Measurements from ENCODE around the gene CLEC19A.
"Not testable (repeated sequence)": the region's sequence is repeated elsewhere in the genome, so short reads cannot be mapped to it uniquely, and the experiment has no call there.

CLEC19A gene

DNA sequence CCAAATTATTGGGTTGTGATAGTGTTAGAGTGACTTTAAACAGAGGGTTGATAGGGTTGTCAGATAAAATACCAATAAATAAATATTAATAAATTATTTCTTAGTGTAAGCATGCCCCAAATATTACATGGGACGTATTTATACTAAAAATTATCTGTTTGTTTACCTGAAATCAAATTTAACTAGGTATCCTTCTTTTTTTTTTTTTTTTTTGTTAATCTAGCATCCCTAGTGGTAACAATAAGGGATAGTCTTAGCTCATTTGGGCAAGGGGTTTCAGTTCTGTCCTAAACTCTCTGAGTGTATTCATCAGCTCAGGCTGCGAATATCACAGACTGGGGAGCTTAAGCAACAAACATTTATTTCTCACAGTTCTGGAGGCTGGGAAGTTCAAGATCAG lies 1.3 kb downstream of the CLEC19A start:
- no peak for DNase-seq (ENCODE audit: low spot score)

DNA sequence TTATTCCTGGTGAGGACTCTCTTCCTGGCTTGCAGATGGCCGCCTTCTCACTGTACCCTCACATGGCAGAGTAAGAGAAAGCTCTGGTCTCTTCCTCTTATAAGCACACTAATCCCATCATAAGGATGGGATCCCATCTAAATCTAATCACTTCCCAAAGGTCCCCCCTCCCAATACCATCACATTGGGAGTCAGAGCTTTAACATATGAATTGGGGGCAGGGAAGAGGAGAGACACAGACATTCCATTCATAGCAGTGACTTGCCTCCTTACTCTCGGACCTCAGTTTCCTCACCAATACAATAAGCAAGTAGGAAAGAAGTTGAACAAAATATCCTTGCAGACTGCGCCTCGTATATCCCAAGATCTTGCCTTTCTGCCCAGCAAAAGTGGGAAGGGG lies 1.7 kb downstream of the CLEC19A start:
- no peak for DNase-seq (ENCODE audit: low spot score)

DNA sequence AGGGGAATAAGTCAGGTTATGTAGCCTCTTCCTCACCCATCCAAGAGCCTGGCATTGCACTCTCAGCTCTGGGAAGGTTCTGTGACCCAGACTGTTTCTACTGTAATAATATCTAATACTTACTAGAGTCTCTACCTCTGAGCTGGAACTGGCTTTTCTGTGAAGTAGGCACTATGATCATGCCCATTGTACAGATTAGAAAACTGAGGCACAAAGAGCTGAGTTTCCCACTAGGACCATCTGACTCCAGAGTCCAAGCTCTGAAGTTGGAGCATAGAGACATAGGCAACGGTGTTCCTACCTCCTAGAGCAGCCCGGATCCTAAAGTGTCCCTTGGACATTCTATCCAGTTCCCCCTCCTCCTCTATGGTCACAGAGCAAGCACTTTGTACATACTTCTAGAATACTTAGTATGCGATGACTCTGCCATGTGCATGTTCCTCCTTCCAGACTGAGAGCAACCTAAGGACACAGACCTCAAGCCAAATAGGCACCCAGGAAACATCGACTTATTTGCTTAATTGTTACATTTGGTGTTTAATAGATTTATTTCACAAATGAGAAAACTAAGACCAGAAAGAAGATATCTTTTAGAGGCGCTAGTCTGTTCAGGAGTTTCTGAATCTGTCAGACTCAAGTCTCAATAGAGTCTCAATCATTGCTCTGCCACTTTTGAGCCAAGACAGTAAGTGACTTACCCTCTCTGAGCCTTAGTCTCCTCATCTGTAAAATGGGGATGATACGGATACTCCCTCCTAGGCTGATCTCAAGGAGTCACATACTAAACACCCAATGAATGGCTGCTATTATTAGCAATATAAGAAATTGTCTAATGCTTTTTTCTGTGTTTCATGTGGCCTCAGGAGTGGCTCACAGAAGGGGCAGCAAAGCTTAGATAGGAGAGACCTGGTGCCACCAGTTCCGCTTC lies 3.6 kb downstream of the CLEC19A start:
- no peak for DNase-seq (ENCODE audit: low spot score)

DNA sequence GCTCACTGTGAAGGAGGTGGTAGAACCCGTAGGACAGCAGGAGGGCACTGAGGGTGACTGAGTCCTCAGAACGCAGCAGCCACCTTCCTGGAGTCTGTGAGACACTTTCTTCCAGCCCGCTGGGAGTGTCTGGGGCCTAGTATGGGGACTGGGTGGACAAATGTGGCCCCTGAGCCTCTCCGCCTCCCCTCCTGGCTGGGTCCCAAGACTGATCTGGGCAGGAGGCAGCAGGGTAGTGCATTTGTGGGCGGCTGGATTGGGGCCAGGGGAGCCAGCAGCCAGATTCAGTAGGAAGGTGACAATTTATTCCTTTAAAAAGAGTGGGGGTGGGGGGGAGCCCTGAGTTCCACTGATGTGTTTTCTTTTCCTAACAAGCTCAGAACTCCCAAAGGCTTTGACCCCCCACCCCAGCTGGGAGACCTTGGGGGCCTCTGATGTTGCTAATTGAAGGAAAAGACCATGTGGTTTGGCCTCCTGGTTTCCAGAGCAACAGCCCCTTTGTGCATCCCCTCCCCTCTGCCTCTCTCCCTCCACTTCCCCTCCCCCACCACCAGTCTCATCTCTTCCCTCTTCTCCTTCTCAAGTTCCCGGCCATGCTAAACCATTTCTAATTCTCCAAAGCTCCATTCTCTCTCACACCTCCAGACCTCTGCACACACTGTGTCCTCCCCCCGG lies 4.4 kb downstream of the CLEC19A start:
- no peak for DNase-seq (ENCODE audit: low spot score)

DNA sequence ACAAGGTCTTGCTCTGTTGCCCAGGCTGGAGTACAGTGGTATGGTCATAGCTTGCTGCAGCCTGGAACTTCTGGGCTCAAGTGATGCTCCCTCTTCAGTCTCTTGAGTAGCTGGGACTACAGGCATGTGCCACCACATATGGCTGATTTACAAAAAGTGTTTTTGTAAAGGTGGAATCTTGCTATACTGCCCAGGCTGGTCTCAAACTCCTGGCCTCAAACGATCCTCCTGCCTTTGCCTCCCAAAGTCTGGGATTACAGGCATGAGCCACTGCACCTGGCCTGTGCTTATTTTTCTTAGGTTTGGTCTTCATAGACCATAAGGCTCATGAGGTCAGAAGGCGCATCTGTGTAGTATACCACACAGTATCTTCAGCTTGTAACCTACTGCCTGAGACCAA lies 5.3 kb downstream of the CLEC19A start:
- no peak for DNase-seq (ENCODE audit: low spot score)

DNA sequence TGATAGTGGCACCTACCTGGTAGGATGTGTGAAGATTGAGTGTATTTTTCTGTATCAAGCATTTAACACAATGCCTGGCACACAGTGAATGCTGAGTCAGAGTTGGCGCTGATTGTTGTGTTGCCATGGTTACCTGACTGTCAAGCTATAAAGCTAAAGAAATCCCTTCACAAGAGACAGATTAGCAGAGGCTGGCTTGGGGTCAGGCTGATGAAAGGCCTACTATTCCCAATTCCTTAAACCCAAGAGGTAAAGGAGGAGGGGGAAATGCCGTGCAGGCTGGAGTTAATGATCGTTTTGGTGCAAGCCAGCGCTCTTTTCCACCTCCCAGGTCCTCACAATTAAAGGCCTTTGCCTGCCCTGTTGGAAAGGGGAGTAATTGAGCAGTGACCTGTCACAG lies 5.9 kb downstream of the CLEC19A start:
- DNase-seq (ENCODE audit: low spot score), result no peak

DNA sequence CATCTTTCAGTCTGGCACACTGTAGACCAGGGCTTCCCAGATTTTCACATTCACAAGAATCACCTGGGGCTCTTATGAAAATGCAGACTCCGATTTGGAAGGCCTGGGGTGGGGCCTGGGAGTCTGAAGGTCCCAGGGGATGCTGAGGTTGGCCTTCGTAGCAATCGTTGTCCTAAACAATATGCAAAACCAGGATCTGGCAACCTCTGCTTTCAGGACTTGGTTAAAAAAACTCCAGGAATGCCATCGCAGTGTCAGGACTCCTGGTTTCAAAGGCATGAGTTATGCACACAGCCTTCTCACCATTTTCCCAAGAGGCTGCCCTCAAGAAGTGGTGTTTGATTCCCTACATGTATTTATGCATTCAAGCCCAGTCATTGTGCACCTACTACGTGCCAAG lies 6.7 kb downstream of the CLEC19A start:
- no peak for DNase-seq (ENCODE audit: low spot score)

DNA sequence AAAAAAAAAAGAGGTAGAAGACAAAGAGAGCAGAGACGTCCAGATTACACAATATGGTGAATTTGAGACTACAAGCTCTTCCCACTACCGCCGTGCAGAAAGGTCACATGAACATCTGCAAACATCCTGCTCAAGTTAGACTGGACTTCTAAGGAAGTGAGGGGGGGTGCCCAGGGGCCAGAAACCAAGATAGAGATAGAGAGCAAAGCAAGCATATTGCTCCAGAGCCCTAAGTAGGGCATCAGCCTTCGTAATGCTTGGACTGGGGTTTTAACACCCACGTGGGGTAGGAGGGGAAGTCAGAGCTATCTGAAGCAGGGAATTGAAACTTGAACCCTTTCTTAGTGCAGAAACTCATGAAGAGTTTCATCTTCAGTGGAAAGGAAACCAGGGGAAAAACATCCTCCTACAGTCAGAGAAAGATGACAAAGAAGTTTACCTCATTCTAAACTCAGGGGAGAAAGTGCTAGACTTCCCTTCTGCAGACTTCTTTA lies 8.7 kb downstream of the CLEC19A start:
- no peak for DNase-seq (ENCODE audit: low spot score)

DNA sequence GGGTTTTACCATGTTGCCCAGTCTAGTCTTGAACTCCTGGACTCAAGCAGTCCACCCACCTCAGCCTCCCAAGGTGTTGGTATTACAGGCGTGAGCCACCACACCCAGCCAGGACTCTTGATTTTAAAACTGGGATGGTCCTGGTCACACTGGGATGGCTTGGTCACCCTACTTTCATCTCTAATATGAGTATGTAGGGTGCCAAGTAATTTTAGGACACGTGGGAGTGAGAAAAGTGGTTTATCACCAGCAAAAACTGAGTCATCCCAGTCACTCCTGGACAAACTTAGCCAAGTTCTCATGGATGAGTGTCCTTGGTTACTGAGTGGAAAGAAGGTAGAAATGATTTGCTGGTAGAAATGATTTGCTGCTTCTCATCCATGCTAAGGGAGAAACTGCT lies 9.9 kb downstream of the CLEC19A start:
- DNase-seq (ENCODE audit: low spot score), result no peak

DNA sequence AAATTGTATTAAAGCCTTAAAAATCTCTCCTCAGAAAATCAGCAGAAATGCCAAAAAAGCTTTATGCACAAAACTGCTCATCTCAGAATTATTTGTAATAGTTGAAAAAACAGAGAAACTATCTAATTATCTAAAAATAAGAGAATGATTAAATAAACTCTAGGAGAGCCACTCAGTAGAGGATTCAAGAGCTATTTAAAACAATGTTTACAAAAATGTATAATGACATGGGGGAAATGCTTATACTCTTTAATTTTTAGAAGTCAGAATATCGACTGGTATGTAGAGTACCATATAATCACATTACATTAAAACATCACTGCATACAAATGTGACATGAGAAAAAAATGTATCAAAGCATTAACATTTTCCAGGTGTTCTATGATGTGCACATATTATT lies 11.9 kb downstream of the CLEC19A start:
- DNase-seq (ENCODE audit: low spot score), result no peak

DNA sequence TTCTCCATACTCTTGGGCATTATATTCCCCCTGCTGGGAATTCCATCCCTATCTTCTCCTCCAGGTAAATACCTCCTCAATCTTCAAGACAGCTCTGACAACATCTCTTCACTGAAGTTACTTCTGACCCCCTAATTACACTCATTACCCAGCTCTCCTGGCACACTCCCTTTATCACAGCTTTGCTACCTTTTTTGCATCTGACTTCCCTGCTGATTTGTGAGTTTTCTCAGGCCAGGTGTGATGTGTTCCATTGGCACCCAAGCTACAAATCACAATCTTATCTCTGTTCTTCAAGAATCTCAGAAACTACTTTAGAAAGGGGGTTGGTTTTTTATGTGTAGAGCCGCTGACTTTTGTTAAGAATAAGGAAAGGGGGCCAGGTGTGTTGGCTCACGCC lies 14.0 kb downstream of the CLEC19A start:
- no peak for DNase-seq (ENCODE audit: low spot score)

DNA sequence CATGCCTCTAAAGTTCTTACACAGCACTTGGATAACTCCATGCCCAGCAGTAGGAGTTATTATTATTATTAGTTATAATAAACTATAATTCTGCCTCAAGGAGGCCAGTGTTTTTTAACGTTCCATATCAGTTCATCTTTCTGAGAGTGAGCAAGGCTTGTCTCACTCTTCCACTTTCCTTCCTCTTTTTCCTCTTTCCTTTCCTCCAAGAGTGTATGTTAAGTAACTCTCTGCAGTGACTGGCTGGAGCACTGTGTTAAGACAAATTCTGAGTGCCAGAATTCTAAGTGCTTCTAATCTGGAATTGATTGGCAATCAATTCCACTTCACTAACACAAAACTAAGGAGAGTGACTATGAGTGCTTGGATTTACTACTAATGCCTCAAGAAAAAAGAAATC lies 16.4 kb downstream of the CLEC19A start:
- no peak for DNase-seq (ENCODE audit: low spot score)

DNA sequence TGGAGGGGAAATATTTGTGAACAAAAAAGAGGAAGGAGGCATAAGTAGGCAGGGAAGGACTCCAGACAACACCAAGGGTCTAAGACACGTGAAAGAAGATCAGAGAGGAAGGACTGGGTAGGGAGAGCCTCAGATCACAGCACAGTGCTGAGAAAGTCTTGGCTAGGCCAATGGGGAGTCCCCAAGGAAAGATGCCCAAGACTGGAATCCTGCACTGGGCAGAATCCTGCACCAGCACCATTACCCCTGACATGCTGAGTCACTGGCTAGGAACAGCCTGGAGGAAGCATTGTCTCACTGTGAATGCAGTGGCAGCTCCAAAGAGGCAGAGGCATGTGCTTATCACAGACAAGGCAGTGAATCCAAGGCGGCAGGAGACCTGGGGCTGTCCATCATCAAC lies 19.2 kb downstream of the CLEC19A start:
- no peak for DNase-seq (ENCODE audit: low spot score)

DNA sequence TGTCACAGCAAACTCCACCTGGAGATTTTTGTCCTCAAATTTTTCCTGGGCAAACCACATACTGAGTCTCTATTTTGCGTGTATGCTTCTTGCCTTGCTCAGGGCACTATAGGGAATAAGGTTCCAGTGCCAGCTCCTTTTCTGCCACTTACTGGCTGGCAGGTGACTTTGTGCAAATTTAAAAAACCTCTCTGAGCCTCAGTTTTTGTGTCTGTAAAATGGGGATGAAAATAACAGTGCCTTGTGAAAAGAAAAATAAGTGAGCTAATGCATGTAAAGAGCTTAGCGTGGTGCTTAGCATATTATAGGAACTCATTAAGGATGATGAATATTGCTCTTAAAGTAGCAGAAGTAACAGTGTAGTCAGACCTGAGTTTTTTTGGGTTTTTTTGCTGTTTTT lies 19.9 kb downstream of the CLEC19A start:
- no peak for DNase-seq (ENCODE audit: low spot score)

DNA sequence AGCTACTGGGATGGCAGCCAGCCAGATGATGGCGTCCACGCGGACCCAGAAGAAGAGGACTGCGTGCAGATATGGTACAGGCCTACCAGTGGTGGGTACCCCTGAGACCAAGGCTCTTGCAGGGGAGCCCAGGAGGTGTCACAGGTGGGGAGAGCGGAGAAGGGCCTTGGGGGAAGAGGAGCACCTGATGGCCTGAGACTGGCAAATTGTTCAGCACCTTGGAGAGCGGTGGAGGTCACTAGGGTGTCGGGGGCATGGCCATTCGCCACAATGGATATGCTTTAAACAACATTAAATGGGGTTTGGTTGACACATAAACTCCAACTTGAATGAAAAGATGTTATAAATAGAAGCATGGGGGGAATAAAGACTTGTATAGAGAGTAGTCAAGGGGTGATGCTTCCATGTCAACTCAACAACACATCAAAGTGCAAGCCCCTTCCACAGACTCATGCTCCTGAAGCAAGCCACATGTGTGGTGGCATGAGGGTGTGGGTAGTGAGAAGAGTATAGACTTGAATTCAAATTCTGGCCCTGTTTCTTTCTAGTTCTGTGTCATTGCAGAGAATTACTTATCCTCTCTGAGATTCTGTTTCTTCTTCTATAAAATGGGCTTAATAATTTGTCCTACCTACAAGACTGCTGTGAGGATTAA lies 22.2 kb downstream of the CLEC19A start:
- DNase-seq (ENCODE audit: low spot score), result peak; percentile 44

DNA sequence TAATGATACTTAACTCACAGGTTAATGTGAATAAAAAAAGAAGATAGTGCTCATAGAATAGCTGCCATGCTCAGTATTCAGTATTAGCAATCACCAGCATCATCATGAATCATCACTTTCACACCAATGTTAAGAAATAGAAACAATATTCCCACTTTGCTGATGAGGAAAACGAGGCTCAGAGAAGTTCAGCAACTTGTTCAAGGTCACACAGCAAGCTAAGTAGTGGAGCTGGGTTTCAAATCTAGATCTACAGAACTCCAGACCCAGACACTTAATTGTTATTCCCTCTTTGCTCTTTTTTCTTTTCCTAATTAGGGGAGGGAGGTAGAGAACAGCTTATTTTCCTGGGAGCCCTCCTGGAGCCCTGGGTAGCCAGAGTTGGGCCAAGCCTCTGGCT lies 22.9 kb downstream of the CLEC19A start:
- DNase-seq (ENCODE audit: low spot score), result no peak

DNA sequence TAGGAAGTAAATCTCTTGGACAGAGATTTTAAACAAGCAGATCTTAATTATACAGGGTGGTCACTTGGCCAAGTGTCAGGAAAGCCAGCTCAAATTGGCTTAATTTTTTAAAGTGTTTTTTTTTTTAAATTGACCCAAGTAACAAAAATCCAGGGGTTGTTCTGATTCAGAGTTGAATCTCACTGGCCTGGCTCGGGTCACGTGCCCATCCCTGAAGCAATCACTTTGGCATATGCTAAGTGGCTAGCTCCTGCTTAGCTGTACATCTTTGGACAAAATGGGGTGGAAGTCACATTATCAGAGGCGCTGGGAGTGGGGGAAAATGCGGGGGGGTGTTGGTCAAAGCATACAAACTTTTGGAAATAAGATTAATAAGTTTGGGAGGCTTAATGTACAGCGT lies 23.6 kb downstream of the CLEC19A start:
- no peak for DNase-seq (ENCODE audit: low spot score)

DNA sequence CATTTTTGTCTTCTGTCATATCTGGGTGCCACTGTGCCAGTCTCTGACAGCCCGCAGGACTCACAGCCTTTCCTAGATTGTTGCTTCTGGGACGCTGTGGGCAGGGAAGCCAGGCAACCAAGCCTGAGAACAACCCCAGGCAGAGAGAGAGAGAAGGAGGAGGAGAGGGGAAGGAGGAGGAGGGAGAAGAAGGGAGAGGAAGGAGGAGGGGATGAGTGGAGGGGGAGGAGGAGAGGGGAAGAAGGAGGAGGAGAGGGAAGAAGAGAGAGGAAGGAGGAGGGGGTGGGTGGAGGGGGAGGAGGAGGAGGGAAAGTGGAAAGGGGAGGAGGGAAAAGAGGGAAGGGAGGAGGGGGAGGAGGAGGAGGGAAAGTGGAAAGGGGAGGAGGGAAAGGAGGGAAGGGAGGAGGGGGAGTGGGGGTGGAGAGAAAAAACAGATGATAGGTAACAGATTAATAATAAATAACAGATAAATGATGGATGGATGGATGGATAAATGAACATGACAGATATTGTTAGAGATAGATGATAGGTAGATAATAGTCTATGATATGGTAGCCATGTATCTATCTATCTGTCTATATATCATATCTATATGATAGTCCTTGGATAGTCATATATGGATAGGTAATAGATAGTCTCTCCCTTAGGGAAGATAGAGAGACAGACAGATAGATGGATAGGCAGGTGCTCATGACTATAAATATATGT lies 29.3 kb downstream of the CLEC19A start:
- no peak for DNase-seq (ENCODE audit: low spot score)

DNA sequence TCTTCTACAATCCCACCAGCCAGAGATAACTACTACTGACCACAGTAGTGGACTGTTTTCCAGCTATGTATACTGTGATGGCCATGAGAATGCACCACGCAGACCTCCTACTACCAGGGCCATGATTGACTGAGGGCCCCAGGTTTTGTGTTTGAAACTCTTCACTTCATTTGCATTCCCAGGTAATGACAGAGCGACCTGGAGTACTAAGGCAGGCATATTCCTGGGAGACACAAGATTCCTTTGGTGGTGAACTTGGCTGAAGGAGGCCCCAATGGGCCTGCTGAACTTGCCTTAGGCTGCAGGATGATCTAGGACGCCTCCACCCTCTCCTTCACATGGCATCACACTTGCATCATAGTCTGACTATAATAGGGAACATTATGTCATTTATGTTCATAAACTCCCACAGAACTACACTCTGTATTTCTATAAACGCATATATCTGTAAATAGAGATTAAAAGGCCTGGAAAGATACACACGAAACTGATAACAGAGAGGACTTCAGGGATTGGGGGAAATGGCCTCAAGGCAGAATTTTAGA lies 30.4 kb downstream of the CLEC19A start:
- DNase-seq (ENCODE audit: low spot score), result no peak

DNA sequence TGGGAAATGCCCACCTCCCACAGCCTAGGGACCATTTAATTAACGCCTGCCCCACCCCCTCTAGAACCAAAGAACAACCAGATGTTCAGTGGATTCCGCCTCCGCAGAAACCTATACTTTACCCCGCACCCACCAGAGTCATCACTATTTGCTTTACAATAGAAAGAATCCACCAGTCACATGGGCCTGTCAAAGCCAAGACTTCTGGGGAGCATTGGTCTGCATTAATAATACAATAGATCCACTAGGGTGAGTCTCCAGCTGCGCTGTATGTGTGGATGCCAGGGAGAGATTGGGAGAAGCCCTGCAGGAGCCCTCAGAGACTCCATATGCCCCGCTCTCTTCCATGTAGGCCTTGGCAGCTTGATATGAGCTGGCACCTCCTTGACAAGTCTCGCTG lies 31.3 kb downstream of the CLEC19A start:
- DNase-seq (ENCODE audit: low spot score), result no peak

DNA sequence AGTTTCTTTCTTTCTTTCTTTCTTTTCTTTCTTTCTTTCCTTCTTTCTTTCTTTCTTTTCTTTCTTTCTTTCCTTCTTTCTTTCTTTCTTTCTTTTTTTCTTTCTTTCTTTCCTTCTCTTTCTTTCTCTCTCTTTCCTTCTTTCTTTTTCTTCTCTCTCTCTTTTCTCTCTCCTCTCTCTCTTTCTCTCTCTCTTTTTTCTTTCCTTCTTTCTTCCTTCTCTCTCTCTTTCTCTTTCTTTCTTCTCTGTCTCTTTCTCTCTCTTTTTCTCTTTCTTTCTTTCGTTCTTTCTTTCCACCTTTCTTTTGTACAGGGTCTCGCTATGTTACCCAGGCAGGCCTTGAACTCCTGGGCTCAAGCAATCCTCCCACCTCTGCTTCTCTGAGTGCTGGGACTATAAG lies 35.7 kb downstream of the CLEC19A start:
- DNase-seq (ENCODE audit: low spot score), result not testable (repeated sequence)

DNA sequence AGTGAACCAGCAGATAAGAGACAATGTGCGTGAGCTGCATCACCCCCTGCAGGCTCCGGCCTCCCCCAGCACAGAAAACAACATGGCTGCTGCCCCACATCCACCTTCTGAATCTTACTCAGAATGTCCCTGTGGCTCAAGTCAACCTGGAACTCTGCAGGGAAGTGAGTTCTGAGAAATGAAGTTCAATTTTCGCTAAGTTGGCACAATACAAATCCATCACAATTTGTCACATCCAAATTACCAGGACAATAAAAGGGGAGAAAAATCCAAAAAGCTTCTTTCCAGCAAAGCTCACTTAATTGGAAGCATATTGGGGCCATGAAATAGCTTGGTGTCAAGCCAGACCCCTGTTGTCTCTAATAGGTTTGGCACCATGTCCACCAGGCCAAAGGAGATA lies 38.1 kb downstream of the CLEC19A start:
- DNase-seq (ENCODE audit: low spot score), result no peak
